SK-N-SH treated with all-trans-retinoic acid at 6 μM for 48 hours (cell line): ENCODE results near the gene LRRC4C.

ENCODE experiments used
- ARNTL ChIP-seq: fragments of 450-650 bp; formaldehyde crosslinking; IDR thresholded peaks from 2 replicates; pipeline ENCODE4 v1.5.0; 2020; ENCODE audit warnings: low read depth, mild to moderate bottlenecking, moderate library complexity, borderline replicate concordance
- CSRNP3 ChIP-seq: fragments of 250-450 bp; sonication (Bioruptor Pico); IDR thresholded peaks from 2 replicates; pipeline ENCODE4 v1.5.1; 2021; ENCODE audit warnings: mild to moderate bottlenecking, moderate library complexity
- ESRRG ChIP-seq: fragments of 250-450 bp; sonication (Bioruptor Pico); IDR thresholded peaks from 2 replicates; pipeline ENCODE4 v1.6.1; 2021; ENCODE audit warnings: mild to moderate bottlenecking
- OSR1 ChIP-seq: fragments of 250-450 bp; sonication (Bioruptor Pico); IDR thresholded peaks from 2 replicates; pipeline ENCODE4 v1.8.0; 2022; ENCODE audit warnings: moderate library complexity, mild to moderate bottlenecking, inconsistent platforms
- PATZ1 ChIP-seq: fragments of 250-450 bp; sonication (Bioruptor Pico); IDR thresholded peaks from 2 replicates; pipeline ENCODE4 v1.8.0; 2020; ENCODE audit warnings: mild to moderate bottlenecking, moderate library complexity, borderline replicate concordance
- RARB ChIP-seq: fragments of 250-450 bp; sonication (Bioruptor Pico); IDR thresholded peaks from 2 replicates; pipeline ENCODE4 v1.8.0; 2021; ENCODE audit warnings: mild to moderate bottlenecking, moderate library complexity
- ZFP3 ChIP-seq: fragments of 250-450 bp; sonication (Bioruptor Pico); IDR thresholded peaks from 2 replicates; pipeline ENCODE4 v1.5.0; 2020; ENCODE audit warnings: mild to moderate bottlenecking, moderate library complexity
- ZFP30 ChIP-seq: fragments of 450-650 bp; formaldehyde crosslinking; IDR thresholded peaks from 2 replicates; pipeline ENCODE4 v1.5.0; 2022; ENCODE audit warnings: mild to moderate bottlenecking, moderate library complexity
- ZNF70 ChIP-seq: fragments of 450-650 bp; formaldehyde crosslinking; IDR thresholded peaks from 2 replicates; pipeline ENCODE4 v1.5.0; 2020; ENCODE audit warnings: mild to moderate bottlenecking, moderate library complexity

GRCh38 chr11:40149721-40150120 lies 1309.7 kb downstream of the LRRC4C start:
- TF ChIP-seq ZFP3 (CRISPR knock-in tag) (no peak), PATZ1 (no peak), CSRNP3 (CRISPR knock-in tag) (no peak), ESRRG (CRISPR knock-in tag) (no peak), OSR1 (CRISPR knock-in tag) (no peak), ZNF70 (CRISPR knock-in tag) (no peak), ZFP30 (CRISPR knock-in tag) (no peak), ARNTL (no peak), RARB (CRISPR knock-in tag) (no peak)
